Hematopoietic multipotent progenitor cell (in vitro differentiated cells): ENCODE measurements around the gene FNIP2. TPM values are rescaled to one million over a fixed set of nuclear protein-coding genes. Genes with fewer than 3 reads are reported as not detected.
"Not testable (repeated sequence)": the region's sequence is repeated elsewhere in the genome, so short reads cannot be mapped to it uniquely, and the experiment has no call there.

Experiments
- DNase-seq, 3 donors: peaks; one replicate each; pipeline ENCODE4 v3.0.0-alpha.2; 2011 to 2015; ENCODE audit warnings: low read depth in 2 of 3, low spot score in 2 of 3
- total RNA-seq: library from RNA; depleted of rRNA; stranded (reverse); fragments of >200 nt; gene quantifications from one replicate; pipeline ENCODE4 v1.2.3, GENCODE V29; 2012

FNIP2 gene
- total RNA-seq, 1 donor: 9.4 TPM

GRCh38 chr4:158812543-158812942 is 43.7 kb downstream of the FNIP2 start:
- no peak for DNase-seq

- DNase-seq: no peak
These were observed 44.3 kb downstream of the FNIP2 start for GRCh38 chr4:158813113-158813512.

- no peak for DNase-seq
These were observed 45.4 kb downstream of the FNIP2 start for GRCh38 chr4:158814207-158814606.

GRCh38 chr4:158814636-158815330 is 46.0 kb downstream of the FNIP2 start:
- DNase-seq: no peak

GRCh38 chr4:158816955-158817354 is 48.1 kb downstream of the FNIP2 start:
- DNase-seq: no peak

- DNase-seq: peak in 1 of 3 donors; percentile 64
These were observed 48.9 kb downstream of the FNIP2 start for GRCh38 chr4:158817562-158818296.

GRCh38 chr4:158818560-158819140 is 49.8 kb downstream of the FNIP2 start:
- no peak for DNase-seq

- DNase-seq: no peak
These were observed 51.3 kb downstream of the FNIP2 start for GRCh38 chr4:158819942-158820786.

GRCh38 chr4:158821228-158821971 is 52.6 kb downstream of the FNIP2 start:
- no peak for DNase-seq

- DNase-seq: no peak
These were observed 53.5 kb downstream of the FNIP2 start for GRCh38 chr4:158822348-158822747.

- no peak for DNase-seq
These were observed 54.6 kb downstream of the FNIP2 start for GRCh38 chr4:158823461-158823873.

- DNase-seq: no peak
These were observed 55.8 kb downstream of the FNIP2 start for GRCh38 chr4:158824425-158825274.

- DNase-seq: no peak
These were observed 56.7 kb downstream of the FNIP2 start for GRCh38 chr4:158825433-158826036.

- DNase-seq: no peak
These were observed 57.2 kb downstream of the FNIP2 start for GRCh38 chr4:158826057-158826456.

- DNase-seq: no peak
These were observed 58.1 kb downstream of the FNIP2 start for GRCh38 chr4:158826882-158827281.

- no peak for DNase-seq
These were observed 58.7 kb downstream of the FNIP2 start for GRCh38 chr4:158827543-158827981.

GRCh38 chr4:158828151-158828550 is 59.3 kb downstream of the FNIP2 start:
- DNase-seq: not testable (repeated sequence)

- no peak for DNase-seq
These were observed 60.4 kb downstream of the FNIP2 start for GRCh38 chr4:158829254-158829653.

GRCh38 chr4:158833602-158834001 is 64.8 kb downstream of the FNIP2 start:
- no peak for DNase-seq
